PC-9 (cell line): ENCODE data around the gene OPTN. TPM values are rescaled to one million over a fixed set of nuclear protein-coding genes. Genes with fewer than 3 reads are reported as not detected.
"Not testable (repeated sequence)": the region's sequence is repeated elsewhere in the genome, so short reads cannot be mapped to it uniquely, and the experiment has no call there.

Experiments
- Bru-seq: library from RNA; stranded (reverse); fragments of 400-500 nt; gene quantifications from one replicate; lab custom pipeline; 2021; lab: Mats Ljungman, UMichigan
- BruChase-seq, 2 experiments: library from RNA; stranded (reverse); fragments of 400-500 nt; gene quantifications; one replicate each; lab custom pipeline; 2021; lab: Mats Ljungman, UMichigan
- BruUV-seq: library from RNA; stranded (reverse); fragments of 400-500 nt; replicated peaks from 2 replicates; lab custom pipeline; 2021; lab: Mats Ljungman, UMichigan
- CTCF ChIA-PET: fragments of 300-600 bp; sonication (Branson Sonifier 250); formaldehyde crosslinking; loops from one replicate; lab custom pipeline; 2022; ENCODE audit warnings: antibody characterized with exemption; lab: Charles Lee
- POLR2A ChIA-PET: fragments of 300-600 bp; sonication (Branson Sonifier 250); formaldehyde crosslinking; loops from one replicate; lab custom pipeline; 2022; ENCODE audit warnings: antibody characterized with exemption; ENCODE audit not compliant: unreplicated experiment; lab: Charles Lee
- DNase-seq, 2 experiments: peaks; one replicate each; pipeline versions ENCODE4 v3.0.0 to v3.0.0-alpha.2; 2015 to 2022; ENCODE audit warnings: mixed read lengths in 1 of 2
- H2AFZ ChIP-seq: fragments of 200-600 bp; sonication (generic); 2 replicates; pipeline ENCODE4 v1.8.1; 2017; ENCODE audit warnings: antibody characterized with exemption
- H3F3A ChIP-seq: fragments of 200-600 bp; sonication (generic); 2 replicates; pipeline ENCODE4 v1.8.1; 2017; ENCODE audit warnings: antibody characterized with exemption, mild to moderate bottlenecking, low read depth; ENCODE audit not compliant: insufficient read depth
- H3K27ac ChIP-seq: fragments of 200-600 bp; sonication (generic); 2 replicates; pipeline ENCODE4 v1.6.1; 2016; ENCODE audit warnings: mixed run types
- H3K27me3 ChIP-seq: fragments of 200-600 bp; sonication (generic); 2 replicates; pipeline ENCODE4 v1.6.1; 2016; ENCODE audit warnings: low read depth, mixed run types; ENCODE audit not compliant: insufficient read depth
- H3K36me3 ChIP-seq: fragments of 200-600 bp; sonication (generic); 2 replicates; pipeline ENCODE4 v1.6.1; 2016; ENCODE audit warnings: low read depth, mixed run types
- H3K4me1 ChIP-seq: fragments of 200-600 bp; sonication (generic); replicated peaks from 2 replicates; pipeline ENCODE4 v1.6.1; 2016; ENCODE audit warnings: mixed run types; ENCODE audit not compliant: insufficient read depth
- H3K4me2 ChIP-seq: fragments of 200-600 bp; sonication (generic); 2 replicates; pipeline ENCODE4 v1.6.1; 2017; ENCODE audit warnings: mixed run types
- H3K4me3 ChIP-seq: fragments of 200-600 bp; sonication (generic); 2 replicates; pipeline ENCODE4 v1.6.1; 2016; ENCODE audit warnings: mixed run types
- H3K79me2 ChIP-seq: fragments of 200-600 bp; sonication (generic); 2 replicates; pipeline ENCODE4 v1.6.1; 2017; ENCODE audit warnings: low read depth, mixed run types
- H3K9me2 ChIP-seq: fragments of 200-600 bp; sonication (generic); 2 replicates; pipeline ENCODE4 v1.8.1; 2017; ENCODE audit warnings: mild to moderate bottlenecking; ENCODE audit not compliant: insufficient read depth
- H3K9me3 ChIP-seq: fragments of 200-600 bp; sonication (generic); 2 replicates; pipeline ENCODE4 v1.8.1; 2016; ENCODE audit warnings: low read depth; ENCODE audit not compliant: insufficient read depth
- H4K20me1 ChIP-seq: fragments of 200-600 bp; sonication (generic); 2 replicates; pipeline ENCODE4 v1.8.1; 2017; ENCODE audit not compliant: insufficient read depth
- CTCF ChIP-seq: fragments of 200-600 bp; sonication (generic); conservative IDR thresholded peaks from 2 replicates; pipeline ENCODE4 v1.6.1; 2017; ENCODE audit warnings: mixed run types, antibody characterized with exemption, mild to moderate bottlenecking, moderate library complexity
- EZH2 ChIP-seq: fragments of 200-600 bp; sonication (generic); IDR thresholded peaks from 2 replicates; pipeline ENCODE4 v1.8.0; 2017; ENCODE audit warnings: antibody characterized with exemption, low read depth
- intact Hi-C: fragments of 100-400 bp; cut with micrococcal nuclease; formaldehyde crosslinking; loops from one replicate; pipeline ENCODE4 v1.10.0; 2022; ENCODE audit not compliant: unreplicated experiment
- long read RNA-seq: library from polyadenylated mRNA; stranded (forward); transcript quantifications from one replicate; pipeline ENCODE4 v2.0.0, GENCODE V29; 2022
- total RNA-seq: library from RNA; stranded (reverse); gene quantifications from 2 replicates; pipeline ENCODE4 v1.2.3, GENCODE V29; 2021

The OPTN gene
- total RNA-seq (26.6 and 26.8 TPM in 2 replicates), Bru-seq, nascent RNA (percentile 48 among the genes with signal in this experiment), BruChase-seq, experiment 1, labeled RNA remaining after a 2-hour chase (percentile 62 among the genes with signal in this experiment), BruChase-seq, experiment 2, labeled RNA remaining after a 6-hour chase (percentile 57 among the genes with signal in this experiment)
- long read RNA-seq, transcript OPTN-205 (14 exons, 3,321 nt): major isoform, 13 of 243 reads
- long read RNA-seq, partial matches to known transcripts: 209 of 243 reads
- long read RNA-seq, other reads (novel, unspliced or antisense): 18 of 243 reads

DNA sequence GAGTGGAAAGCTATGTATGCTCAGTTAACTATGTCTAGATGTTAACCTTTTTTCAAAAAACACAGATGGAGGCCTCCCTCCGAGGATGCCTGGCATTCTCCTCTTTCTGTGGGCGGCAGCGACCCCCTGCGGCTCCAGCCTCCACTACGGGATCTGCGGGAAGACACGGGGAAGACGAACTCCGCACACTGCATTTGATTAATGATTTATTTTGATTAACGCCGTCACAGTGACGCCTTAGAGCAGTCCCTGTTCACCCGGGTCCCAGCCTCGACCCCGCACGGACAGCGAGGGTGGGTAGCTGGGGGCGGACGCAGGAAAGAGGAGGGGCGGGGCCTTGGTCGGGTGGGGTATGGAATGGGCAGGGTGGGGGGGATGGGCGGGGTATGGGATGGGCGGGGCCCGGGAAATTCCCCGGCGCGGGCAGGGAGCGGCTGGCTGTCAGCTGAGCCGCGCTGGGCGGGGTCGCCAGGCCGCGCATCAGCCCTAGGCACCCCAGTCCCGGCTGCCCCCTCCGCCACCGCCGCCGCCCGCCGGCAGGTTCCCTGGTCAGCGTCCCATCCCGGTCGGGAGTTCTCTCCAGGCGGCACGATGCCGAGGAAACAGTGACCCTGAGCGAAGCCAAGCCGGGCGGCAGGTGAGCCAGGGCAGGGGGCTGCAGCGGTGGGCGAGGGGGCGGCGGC lies at the start of gene OPTN:
OPTN (plus strand) TSS at position 498 of the 683 bp plus-strand sequence. CDS start 8,960 bp downstream, outside the sequence.
- Histone ChIP-seq H3K9me2 (no peaks in the 10 kb centered on the region), H3K4me1 (0 out of 2 replicates have a peak, but pooled peaks cover 3% of the 10 kb centered on the region), H3K9me3 (no peaks in the 10 kb centered on the region), H3K4me2 (peak within 1 kb of the TSS; percentile 87), H3K4me3 (peak within 1 kb of the TSS; percentile 70), H3F3A (peaks cover 7% of the 10 kb centered on the region), H3K36me3 (no peaks in the 10 kb centered on the region), H2AFZ (peak within 1 kb of the TSS; percentile 93), H3K27me3 (no peaks in the 10 kb centered on the region), H4K20me1 (no peaks in the 10 kb centered on the region), H3K79me2 (no peaks in the 10 kb centered on the region), H3K27ac (peak within 1 kb of the TSS; percentile 38; the same call in 1 of the 2 replicates)
- intact Hi-C loops: loop anchor here (1.0 kb wide), 2 partner anchors 61 to 202 kb away; partner anchors contain the start of gene MCM10
- peak; percentile 71 for TF ChIP-seq CTCF
- TF ChIP-seq EZH2: no peak
- DNase-seq: peak; percentile 61 to 77
- CTCF ChIA-PET: interaction anchor here (0.6 to 0.7 kb wide), 3 partner anchors 48 to 515 kb away, joined by 4 to 14 read pairs (median 5); no protein-coding TSS in a partner anchor
- POLR2A ChIA-PET: interaction anchor here (0.5 to 0.6 kb wide), 2 partner anchors 21 to 1553 kb away, joined by 16 to 41 read pairs; no protein-coding TSS in a partner anchor
- BruUV-seq: no TSS peak

DNA sequence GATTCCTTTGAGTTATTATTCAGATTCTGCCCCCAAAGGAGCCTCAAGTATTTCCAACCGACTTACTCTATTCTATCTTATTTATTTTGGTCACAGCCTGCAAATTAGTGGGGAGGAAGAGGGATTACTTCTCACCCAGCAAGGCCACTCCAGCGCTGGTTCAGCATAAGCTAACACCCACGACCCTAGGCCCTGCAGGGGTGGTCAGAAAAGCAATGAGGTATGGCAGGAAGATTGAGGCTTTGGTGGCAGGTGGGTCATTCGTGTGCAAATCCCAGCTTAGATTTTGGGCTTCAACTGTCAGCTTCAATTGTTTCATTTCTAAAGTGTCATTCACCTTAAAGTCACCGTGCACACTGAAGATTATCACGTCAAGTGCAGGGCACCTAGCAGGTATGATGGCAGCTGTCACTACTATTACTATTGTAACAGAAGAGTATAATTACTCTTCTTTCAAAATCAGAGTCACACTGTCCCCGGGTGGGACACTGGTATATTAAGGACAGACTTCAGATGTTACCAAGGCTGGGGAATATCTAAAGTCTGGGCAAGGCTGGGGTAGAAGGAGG lies 48.8 kb upstream of the OPTN start:
- Histone ChIP-seq H3K79me2 (no peaks in the 10 kb centered on the region), H3K27me3 (peaks cover 12% of the 10 kb centered on the region; the same call in 1 of the 2 replicates), H3K4me2 (no peak overlapping the region), H3F3A (no peaks in the 10 kb centered on the region), H3K27ac (no peak overlapping the region), H3K4me3 (no peak overlapping the region), H3K9me2 (no peaks in the 10 kb centered on the region), H3K36me3 (no peaks in the 10 kb centered on the region), H4K20me1 (no peaks in the 10 kb centered on the region), H2AFZ (no peak overlapping the region), H3K9me3 (no peaks in the 10 kb centered on the region), H3K4me1 (no peaks in the 10 kb centered on the region)
- CTCF ChIA-PET: no interaction called here
- POLR2A ChIA-PET: interaction anchor here (0.7 kb wide), 1 partner anchor 62 kb away, joined by 3 read pairs; no protein-coding TSS in a partner anchor
- no TSS peak for BruUV-seq
- no peak for DNase-seq
- no peak for TF ChIP-seq CTCF
- no peak for TF ChIP-seq EZH2
- intact Hi-C loops: no loop called here

GRCh38 chr10:13053208-13053607 lies 46.8 kb upstream of the OPTN start:
- H3K4me1 ChIP-seq, H3K36me3 ChIP-seq, DNase-seq, H3K27ac ChIP-seq, CTCF ChIA-PET, BruUV-seq, intact Hi-C loops, H3K27me3 ChIP-seq, H3K4me3 ChIP-seq, H4K20me1 ChIP-seq, H3K4me2 ChIP-seq, H3K79me2 ChIP-seq, H2AFZ ChIP-seq, H3K9me2 ChIP-seq, H3F3A ChIP-seq, POLR2A ChIA-PET, H3K9me3 ChIP-seq: not testable (repeated sequence)
